NCI-H1694 treated with DMSO at 0.1 percent for 48 hours (cell line): Measurements from ENCODE around the gene RGS7.
"Not testable (repeated sequence)": the region's sequence is repeated elsewhere in the genome, so short reads cannot be mapped to it uniquely, and the experiment has no call there.

Experiments used
- DNase-seq: peaks from one replicate; lab custom pipeline; 2025; lab: John Stamatoyannopoulos, UW

The RGS7 gene

DNA sequence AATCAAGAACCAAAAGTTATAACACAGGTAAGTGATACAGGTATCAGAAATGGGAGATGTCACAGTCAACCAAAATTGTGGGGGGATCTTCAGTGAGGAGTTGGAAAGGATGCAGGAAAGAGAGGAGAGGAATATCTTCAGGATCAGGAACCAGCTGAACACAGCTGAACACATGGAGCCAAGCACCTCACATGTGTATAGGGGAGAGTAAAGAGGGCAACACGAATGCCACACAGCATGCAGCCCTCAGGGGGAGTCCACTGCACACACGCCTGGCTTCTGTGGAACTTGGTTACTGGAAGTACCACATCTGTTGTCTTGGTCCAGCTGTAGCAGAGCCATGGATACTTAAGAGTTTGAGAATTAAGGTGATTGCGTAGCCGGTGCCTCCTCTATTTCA is 218.8 kb downstream of the RGS7 start:
- no peak for DNase-seq

DNA sequence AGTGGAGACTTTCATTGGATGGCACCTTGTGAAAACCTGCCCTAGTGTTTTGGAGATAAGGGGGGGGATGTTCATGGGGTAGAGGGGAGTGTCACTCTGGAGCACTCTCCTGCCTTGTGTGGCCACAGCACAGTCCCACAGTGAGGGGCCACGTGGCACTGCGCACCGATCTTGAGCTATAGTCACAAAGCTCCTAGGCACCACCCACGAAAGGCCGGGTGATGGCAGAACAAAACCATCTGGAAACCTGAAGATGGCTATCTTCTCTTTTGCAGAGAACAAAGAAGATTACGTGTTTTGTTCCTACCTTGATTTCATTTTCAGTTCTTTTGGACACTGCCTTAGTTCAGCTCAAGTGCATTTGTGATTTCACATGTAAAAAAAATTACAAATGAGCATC is 220.6 kb downstream of the RGS7 start:
- no peak for DNase-seq

DNA sequence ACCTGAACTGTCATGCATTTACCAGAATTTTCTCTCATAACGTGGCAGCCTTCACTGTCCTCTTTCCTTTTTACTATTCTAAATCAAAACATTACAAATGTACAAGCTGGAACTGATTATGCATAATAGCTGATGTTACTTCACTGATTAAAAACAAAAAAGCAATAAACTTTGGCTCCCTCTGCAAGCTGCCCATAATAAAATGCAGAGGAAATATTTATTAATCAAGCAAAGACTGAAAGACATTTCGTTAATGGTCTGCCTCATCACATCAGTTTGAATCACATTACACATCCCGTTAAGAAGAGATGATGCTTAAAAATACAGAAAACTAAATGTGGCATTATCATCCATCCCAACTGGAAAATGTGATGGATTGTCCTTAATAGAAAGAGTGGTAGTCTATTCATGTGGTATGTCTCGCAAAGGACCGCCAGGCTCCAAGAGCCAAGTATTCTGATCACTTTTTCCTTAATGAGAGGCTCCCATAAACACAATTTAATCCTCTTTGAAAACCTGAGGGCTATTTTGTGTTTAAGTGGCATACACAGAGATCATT is 225.3 kb downstream of the RGS7 start:
- DNase-seq: no peak

DNA sequence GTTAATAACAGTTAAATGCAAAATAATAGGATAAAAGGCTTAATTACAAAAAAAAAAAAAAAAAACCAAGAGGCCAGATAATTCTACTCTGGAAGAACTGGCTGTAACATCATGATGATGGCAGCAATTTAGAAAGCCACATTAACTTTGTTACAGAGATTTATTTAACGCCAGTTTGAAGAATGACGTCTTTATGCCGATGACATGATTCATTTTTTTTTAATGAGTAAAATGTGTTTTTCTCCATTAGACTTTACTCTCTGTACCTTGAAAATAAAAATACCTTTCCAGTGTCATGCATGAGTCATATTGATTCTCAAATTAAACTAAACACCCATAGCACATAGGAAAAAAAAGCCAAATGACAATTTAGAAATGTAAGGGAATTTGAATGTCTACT is 226.1 kb downstream of the RGS7 start:
- no peak for DNase-seq

DNA sequence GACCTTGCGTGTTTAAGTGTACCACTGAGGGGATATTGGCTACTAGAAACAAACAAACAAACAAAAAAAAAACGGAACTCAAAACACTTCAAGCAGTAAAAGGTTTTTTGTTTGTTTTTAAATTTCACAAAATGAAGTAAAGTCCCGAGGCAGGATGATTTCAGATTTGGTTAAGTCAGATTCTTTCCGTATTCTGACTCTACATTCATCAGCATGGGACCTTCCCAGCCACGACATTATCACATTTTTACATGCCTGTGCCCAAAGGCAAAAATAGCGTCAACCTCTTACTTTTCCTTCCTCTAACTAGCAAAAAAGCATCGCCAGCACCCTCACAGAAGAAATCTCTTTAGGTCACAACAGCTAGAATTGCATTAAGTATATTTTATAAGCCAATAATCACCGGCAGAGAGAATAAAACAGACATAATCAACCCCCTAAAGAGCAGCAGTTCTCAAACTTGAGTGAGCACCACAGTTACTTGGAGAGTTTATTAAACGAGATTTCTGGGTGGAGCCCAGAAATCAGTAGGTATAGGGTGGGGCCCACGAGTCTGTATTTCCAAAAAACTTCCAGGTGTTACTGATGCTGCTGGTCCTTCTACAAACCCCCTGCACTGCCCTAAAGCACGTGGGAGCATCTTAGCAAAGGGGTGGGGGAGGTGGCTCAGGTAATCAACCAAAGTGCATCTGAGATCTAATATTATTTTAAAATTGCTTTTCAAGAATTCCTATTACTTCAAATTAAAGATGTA is 227.6 kb downstream of the RGS7 start:
- no peak for DNase-seq

DNA sequence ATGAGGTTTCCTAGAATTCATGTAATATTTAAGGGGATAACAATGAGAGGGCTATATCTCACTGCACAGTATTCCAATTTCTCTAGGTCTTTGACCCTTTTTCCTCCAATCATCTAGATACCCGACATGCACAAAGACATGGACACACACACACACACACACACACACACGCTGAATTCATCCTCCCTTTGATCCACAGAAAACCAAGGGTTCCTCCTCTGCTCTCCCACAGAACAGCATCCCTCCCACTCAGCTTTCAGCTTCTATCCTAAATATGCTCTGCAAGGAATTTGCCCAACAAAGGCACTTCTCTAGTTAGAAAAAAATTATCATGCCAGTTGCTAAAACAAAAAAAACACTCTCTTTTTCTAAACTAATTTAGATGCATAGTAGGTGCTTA is 231.7 kb downstream of the RGS7 start:
- no peak for DNase-seq

DNA sequence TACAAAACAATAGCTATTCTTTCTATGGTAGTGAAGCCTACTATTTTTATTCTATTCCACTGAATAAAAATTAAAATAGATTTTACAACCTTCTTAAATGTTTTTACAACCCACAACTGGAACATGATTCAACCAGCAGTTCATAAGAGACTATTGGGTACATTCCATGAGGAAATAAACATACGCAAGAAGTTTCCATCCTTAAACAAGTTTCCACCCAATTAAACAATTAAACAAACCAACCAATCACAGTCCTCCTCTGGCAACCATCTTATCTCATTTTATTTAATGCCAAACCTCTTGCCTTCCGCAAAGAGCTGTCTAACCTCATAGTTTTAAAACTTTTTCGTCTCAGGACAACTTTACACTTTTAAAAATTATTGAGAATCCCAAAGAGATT is 239.0 kb downstream of the RGS7 start:
- no peak for DNase-seq

DNA sequence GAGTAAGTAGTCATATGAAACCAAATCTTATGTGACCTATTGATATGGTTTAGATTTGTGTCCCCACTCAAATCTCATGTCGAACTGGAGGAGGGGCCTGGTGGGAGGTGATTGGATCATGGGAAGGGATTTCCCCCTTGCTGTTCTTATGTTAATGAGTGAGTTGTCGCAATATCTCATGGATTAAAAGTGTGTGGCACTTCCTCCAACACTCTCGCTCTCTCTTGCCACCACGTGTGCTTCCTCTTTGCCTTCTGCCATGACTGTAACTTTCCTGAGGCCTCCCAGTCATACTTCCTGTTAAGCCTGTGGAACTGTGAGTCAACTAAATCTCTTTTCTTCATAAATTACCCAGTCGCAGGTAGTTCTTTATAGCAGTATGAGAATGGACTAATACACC is 241.2 kb downstream of the RGS7 start:
- DNase-seq: no peak

DNA sequence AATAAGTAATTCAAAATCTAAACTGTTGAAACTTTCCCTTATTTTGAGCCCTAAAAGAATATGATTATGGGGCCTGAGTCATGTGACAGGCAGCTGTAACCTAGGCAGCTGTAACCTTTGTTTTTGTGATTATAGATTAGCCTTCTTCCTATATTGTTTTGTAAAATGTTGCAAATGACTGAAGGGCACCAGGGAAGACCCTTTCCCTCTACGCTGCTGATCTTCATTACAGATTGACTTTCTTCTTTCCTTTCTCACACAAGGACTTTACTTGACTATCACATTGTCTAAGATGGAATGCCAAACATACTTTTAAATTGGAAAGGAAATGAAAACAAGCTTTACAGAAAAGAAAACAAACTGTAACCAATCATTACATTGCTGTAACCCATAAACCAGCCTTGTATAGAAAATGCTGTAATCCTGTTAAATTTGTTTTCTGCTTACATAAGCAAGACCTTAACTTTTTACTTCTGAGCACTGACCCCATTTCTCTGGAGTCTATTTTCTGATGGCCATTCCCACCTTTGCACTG is 242.2 kb downstream of the RGS7 start:
- DNase-seq: no peak

DNA sequence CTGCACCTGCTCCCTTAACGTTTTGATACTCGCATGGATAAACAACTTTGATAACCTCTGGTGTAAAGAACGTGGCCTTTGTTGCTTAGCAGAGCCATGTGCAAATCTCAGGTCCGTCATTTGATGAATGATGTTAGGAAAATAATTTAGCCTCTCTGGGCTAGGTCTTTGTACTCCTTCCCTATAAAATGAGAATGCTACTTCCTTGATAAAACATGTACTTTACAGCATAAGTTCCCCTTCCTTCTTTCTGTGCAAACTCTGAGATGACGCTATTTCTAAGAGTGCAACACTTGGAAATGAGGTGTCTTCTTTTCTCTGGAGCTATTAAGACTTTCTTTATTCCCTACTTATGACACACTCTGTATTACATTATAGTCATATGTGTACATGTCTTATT is 243.4 kb downstream of the RGS7 start:
- no peak for DNase-seq

DNA sequence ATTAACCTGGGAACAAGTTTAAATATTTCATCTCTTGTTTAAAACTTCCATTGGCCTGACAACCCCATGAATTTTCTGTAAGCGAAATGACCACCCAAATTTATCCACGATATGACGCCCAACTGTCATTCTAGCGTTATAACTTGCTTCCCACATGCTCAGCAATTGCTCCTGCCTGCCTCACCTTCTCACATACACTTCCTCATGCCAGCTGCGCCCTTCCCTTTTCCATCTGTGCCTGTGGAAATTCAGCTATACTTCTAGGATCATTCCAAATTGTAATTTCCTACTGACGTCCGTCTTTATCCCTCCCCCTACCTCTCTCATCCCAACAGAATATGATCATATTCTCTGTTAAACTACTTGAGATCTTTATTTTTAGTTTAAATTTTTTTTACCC is 248.0 kb downstream of the RGS7 start:
- DNase-seq: no peak

DNA sequence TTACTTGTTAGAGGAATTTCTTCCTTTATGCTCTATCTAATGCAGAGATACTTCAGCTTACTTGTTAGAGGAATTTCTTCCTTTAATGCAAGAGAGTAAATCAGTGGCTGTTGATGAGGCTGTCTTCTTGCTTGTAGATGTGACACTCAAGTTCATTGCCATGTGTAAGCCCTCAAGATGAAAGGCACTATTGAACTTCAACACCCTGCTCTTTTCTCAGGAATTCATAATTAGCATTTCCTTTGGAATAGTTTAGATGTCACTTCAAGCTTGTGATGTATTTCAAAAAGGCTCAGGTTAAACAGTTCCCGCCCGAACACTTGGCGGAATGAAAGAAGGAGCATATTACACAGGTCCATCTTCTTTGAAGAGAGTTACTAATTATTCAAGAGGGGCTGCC is 251.9 kb downstream of the RGS7 start:
- DNase-seq: no peak

DNA sequence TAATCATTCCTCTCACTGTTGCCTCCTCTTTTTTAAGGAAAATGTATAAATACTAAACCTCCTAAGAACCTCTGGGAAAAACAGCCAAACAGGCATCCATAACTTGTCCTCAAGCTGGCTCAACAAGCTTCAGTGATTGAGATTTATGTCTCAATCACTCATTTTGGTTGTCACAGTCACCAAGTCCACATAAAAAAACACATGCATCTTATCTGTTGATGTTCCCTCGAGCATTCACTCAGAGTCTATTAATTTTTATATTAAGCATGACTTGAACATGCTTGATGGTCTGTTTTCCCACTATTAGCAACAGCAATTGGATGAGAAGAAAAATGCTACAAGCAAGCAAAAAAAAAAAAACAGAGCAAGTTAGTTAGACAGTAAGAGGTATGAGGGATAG is 254.3 kb downstream of the RGS7 start:
- DNase-seq: no peak

DNA sequence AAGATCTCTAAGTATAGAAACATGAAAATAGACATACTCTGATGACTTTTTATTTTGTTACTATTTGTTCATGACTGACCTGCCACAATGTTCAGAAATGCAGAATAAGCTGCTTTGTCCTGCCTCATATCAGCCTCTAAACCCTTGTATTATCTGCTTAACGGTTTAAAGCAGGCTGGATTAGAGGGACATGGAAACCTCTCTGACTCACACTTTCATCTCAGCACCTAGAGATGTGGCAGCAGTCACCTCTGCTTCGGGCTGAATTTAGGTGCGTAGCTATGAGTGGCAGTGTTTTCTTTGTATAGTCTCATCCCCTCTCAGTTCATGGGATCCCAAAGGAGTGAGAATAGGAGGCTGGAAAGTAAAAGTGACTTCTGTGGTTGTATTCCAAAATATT is 255.4 kb downstream of the RGS7 start:
- no peak for DNase-seq

DNA sequence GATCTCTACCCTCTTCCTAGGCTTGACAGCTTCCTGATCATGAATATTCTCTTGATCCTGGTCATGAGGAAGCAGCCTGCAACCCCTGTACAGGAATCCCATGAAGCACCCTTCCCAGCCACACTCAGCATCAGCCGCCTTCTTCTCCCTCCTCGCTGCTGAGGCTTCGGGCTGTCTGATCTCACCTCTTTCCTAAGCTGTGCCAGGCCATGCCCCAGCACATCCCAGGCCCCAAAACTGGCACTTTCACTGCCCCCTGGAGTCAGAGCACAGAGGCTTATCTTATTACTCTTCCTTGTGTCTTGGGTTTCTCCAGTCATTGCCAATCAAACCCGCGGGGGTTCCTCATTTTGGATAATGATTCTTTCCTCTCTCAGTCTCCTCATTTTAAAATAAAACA is 259.5 kb downstream of the RGS7 start:
- no peak for DNase-seq

DNA sequence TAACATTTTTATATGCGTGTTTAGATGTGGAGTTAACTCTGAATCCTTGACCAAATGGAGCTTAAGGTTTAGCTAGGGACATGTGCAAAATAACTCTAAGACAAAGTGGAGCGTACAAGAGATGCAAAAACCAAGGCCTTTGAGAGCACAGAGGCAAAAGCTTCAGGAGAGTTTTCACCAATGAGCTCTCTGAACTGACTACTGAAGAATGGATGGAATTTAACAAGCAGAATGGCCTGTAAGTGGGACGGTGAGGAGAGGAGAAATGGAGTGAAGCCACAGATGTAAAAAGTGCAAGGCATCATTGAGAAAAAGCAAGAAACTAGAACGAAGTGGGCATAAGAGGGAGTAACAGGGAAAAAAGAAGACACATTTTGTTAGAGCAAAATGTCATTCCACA is 260.0 kb downstream of the RGS7 start:
- DNase-seq: no peak

DNA sequence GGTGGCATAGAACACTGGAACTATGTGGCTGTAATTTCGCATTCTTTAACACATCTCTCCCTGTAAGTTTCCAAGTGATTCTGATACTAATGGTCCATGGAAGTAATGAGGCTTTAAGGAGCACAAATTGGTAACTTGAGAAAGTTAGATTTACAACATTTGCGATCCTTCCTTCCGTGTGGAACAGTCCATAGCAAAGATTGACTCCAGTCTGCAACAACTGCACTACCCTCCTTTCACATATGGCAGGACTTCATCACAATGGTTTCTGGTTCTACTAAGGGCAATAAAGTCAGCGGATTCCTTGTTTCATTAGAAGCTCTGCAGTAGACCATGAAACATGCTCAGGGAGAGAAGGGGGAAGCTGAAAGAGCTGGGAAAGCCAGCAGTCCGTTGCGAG is 261.2 kb downstream of the RGS7 start:
- no peak for DNase-seq

DNA sequence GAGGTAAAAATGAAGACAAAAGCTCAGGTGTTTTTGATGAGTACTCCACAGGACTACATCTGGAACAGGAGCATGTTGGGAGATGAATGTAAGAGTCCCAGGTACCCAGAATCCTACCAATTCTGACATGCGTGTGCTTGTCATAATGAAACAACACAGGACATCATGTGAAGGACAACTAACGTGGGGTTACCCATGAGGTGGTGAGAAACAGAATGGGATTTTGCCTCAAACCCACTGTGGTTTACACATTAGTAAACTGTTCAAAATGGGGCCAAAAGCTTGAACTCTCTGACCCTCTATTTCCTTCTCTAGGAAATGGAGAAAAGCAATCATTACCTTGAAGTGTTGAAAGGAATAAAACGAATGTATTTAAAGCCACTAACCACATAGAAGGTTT is 266.2 kb downstream of the RGS7 start:
- no peak for DNase-seq

DNA sequence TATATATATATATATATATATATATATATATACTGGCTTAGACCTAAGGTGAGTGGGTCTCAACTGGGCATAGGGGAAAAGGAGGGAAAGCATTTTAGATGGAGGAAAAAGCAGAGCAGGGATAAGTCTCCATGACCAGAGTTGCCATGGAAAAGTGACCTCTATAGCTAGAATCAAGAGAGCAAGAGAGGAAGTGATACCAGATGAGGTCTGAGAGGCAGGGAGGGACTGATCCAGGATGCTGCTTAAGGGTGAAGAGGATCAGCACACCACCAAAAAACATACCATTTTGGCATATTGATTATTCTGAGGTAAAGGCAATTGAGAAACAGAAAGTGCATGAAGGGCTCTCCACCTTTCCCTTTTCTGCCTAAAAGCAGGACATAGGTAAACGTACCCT is 267.9 kb downstream of the RGS7 start:
- not testable (repeated sequence) for DNase-seq

DNA sequence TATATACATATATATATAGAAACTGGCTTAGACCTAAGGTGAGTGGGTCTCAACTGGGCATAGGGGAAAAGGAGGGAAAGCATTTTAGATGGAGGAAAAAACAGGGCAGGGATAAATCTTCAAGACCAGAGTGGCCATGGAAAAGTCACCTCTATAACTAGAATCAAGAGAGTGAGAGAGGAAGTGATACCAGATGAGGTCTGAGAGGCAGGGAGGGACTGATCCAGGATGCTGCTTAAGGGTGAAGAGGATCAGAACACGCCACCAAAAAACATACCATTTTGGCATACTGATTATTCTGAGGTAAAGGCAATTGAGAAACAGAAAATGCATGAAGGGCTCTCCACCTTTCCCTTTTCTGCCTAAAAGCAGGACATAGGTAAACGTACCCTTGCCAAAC is 268.9 kb downstream of the RGS7 start:
- DNase-seq: not testable (repeated sequence)

DNA sequence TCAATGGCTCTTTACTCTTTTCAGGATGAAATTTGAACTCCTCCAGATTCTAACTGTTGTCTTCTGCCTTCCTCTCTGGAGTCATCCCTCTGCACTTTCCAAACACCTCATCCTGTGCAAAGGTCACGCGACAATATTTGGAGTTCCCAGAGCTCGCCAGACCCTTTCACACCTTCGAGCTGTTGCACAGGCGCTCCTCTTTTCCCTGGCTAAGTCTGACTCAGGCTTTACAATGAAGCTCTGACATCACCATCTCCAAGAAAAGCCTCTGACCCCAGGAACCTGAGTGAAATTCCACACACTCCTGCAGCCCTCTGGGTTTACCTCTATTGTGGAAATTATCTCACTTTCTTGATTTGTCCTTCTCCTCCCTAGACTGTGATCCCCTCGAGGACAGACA is 270.3 kb downstream of the RGS7 start:
- no peak for DNase-seq

DNA sequence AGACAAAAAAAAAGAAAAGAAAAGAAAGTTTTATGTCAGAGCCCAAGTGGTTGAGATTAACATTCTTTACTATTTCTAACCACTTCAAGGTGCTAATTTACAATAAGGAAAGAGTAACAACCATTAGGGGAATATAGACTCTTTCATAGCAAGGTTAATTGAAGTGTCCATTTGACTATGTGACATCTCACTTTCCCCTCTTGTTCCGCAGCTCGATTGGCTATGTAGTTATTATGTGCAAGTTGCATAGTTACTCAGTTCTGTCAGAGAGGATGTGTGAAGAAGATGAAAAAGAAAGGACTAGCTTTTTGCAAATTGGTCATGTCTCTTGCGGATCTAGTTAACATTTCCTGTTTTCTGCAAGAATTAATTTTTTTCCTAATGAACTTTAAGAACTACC is 273.7 kb downstream of the RGS7 start:
- DNase-seq: no peak

DNA sequence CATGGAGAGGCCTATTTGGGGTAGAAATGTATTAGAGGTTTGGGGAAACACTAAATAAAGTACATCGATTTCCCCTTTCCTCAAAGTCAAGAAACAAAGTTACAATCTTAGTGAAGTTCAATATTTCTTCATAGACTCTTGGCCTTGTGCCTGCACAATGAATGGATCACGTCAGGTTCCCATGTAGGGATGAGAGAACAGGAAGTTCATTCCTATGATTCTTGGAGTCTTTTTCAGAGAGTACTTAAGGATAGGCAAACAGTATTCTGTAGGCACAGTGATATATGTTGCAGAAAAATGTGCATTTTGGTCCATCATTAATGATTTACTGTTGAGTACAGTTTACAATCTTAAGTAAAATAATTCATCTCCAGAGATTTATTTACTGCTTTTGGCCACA is 275.5 kb downstream of the RGS7 start:
- DNase-seq: no peak

DNA sequence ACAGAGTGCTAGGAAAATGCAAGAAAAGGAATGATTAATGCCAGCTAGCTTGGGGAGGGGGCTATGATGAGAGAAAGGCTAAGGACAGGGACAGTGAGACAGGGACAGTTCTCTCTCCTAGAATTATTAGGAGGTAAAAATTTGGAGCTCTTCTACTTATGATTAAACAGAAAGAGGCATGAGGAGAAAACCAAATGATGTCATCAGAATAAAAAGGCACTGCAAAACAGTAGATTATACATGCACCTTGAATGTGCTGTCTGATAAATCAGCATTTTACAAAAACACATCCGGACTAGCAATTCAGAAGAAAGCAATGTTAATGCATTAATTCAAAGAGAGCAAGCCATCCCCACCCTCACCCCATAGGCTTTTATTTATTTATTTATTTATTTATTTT is 277.5 kb downstream of the RGS7 start:
- DNase-seq: no peak
